SKM-1 (cell line): ENCODE data around the gene STK38L.

Experiments used
- DNase-seq: peaks from one replicate; lab custom pipeline; 2025; ENCODE audit not compliant: unreplicated experiment; lab: John Stamatoyannopoulos, UW

STK38L gene

GRCh38 chr12:27276275-27276674 lies 32.2 kb downstream of the STK38L start:
- DNase-seq, result no peak

GRCh38 chr12:27277846-27278260 lies 33.8 kb downstream of the STK38L start:
- no peak for DNase-seq

- DNase-seq, result peak; percentile 5
These were observed 35.7 kb downstream of the STK38L start for GRCh38 chr12:27279826-27280225.

GRCh38 chr12:27280412-27280811 lies 36.3 kb downstream of the STK38L start:
- DNase-seq, result no peak

- DNase-seq, result no peak
These were observed 38.7 kb downstream of the STK38L start for GRCh38 chr12:27282754-27283153.

GRCh38 chr12:27284021-27284420 lies 39.9 kb downstream of the STK38L start:
- DNase-seq, result no peak

- no peak for DNase-seq
These were observed 40.7 kb downstream of the STK38L start for GRCh38 chr12:27284751-27285150.

- no peak for DNase-seq
These were observed 41.3 kb downstream of the STK38L start for GRCh38 chr12:27285403-27285802.

GRCh38 chr12:27289414-27289813 lies 45.3 kb downstream of the STK38L start:
- no peak for DNase-seq

GRCh38 chr12:27290501-27291168 lies 46.5 kb downstream of the STK38L start:
- no peak for DNase-seq

GRCh38 chr12:27291862-27292261 lies 47.8 kb downstream of the STK38L start:
- no peak for DNase-seq

- DNase-seq, result no peak
These were observed 48.6 kb downstream of the STK38L start for GRCh38 chr12:27292718-27293117.

GRCh38 chr12:27293463-27293862 lies 49.4 kb downstream of the STK38L start:
- DNase-seq, result no peak

- no peak for DNase-seq
These were observed 52.6 kb downstream of the STK38L start for GRCh38 chr12:27296674-27297073.

- DNase-seq, result no peak
These were observed 53.5 kb downstream of the STK38L start for GRCh38 chr12:27297566-27297965.

GRCh38 chr12:27299102-27299501 lies 55.0 kb downstream of the STK38L start:
- no peak for DNase-seq

- DNase-seq, result no peak
These were observed 56.1 kb downstream of the STK38L start for GRCh38 chr12:27300226-27300625.

GRCh38 chr12:27303139-27304111 lies 59.3 kb downstream of the STK38L start:
- DNase-seq, result no peak

GRCh38 chr12:27304856-27305255 lies 60.8 kb downstream of the STK38L start:
- DNase-seq, result no peak

- DNase-seq, result no peak
These were observed 61.8 kb downstream of the STK38L start for GRCh38 chr12:27305673-27306456.

- no peak for DNase-seq
These were observed 65.4 kb downstream of the STK38L start for GRCh38 chr12:27309293-27309994.
